Cardiac muscle cell (in vitro differentiated cells and primary cell): ENCODE data around the gene ITM2C. TPM values are rescaled to one million over a fixed set of nuclear protein-coding genes. Genes with fewer than 3 reads are reported as not detected.

Source experiments
- DNase-seq, 2 donors: peaks; one replicate each; pipeline versions ENCODE4 v3.0.0 to v3.0.0-alpha.2; 2010 to 2017; ENCODE audit warnings: low read depth in 1 of 2, low spot score in 1 of 2
- H3K27ac ChIP-seq: fragments of 200-600 bp; sonication (generic); 2 replicates; pipeline ENCODE4 v1.5.1; 2016
- H3K27me3 ChIP-seq: fragments of 200-600 bp; sonication (generic); 2 replicates; pipeline ENCODE4 v1.6.0; 2016; ENCODE audit warnings: control low read depth
- H3K36me3 ChIP-seq: fragments of 200-600 bp; sonication (generic); 2 replicates; pipeline ENCODE4 v1.5.1; 2016; ENCODE audit warnings: control low read depth
- H3K4me1 ChIP-seq: fragments of 200-600 bp; sonication (generic); 2 replicates; pipeline ENCODE4 v1.8.1; 2017; ENCODE audit warnings: low read depth, mild to moderate bottlenecking, mixed run types
- H3K4me3 ChIP-seq: fragments of 200-600 bp; sonication (generic); 2 replicates; pipeline ENCODE4 v1.5.1; 2016; ENCODE audit warnings: mild to moderate bottlenecking
- H3K9me3 ChIP-seq: fragments of 200-600 bp; sonication (generic); 2 replicates; pipeline ENCODE4 v1.5.1; 2017; ENCODE audit warnings: low read depth, mild to moderate bottlenecking, control low read depth
- polyA plus RNA-seq: library from polyadenylated mRNA; unstranded; fragments of >200 nt; fragmentation: Nextera tagmentation; extraction: Ambion mirVana; gene quantifications from 2 replicates; pipeline ENCODE4 v1.2.1, GENCODE V29; 2016
- total RNA-seq: library from RNA; depleted of rRNA; stranded (reverse); fragments of >200 nt; gene quantifications from 2 replicates; pipeline ENCODE4 v1.2.3, GENCODE V29; 2016
- TF ChIP-seq, protein P1 (sequence below): IDR thresholded peaks from 2 replicates; pipeline ENCODE4 v1.5.1; 2012; ENCODE audit warnings: low read depth, mild to moderate bottlenecking, low read length

Gene ITM2C
- total and polyA plus RNA-seq, 2 experiments from 2014 or later: 411 to 484 TPM

DNA sequence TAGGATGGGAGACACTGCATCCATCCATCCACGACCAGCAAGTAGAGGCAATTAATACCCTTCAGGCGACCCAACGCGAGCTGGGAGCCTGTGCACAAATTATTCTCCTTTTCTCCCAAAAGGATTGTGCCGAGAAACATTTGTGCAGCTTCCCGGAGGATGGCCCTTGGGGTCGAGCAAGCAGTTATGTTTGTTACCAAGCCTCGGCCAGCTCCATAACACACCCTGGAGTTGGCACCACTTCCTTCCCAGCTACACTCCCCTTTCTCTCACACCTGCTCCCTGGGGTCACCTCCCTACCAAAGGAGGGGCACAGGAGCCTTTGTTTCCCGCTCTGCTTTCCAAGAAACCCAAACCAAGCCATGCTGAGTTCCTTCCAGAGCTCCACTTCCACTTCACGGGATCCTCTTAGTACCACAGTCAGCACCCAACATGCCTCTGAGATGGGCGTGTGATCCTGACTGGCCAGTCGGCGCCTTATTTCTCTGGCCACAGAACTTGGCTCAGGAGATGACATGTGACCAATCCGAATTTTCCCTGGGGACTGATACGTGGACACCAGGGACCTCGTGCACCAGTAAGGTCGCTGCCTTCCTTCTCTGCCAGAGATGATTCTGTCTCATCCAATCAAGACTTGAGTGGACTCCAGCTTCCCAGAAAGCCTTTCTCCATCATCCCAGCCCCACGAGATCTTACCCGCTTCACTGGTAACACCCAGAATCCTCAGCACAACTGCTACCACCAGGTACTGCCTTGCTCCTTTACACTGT, 31.8 kb downstream of the ITM2C start:
- peaks cover 8% of the 10 kb centered on the region for H3K27me3 ChIP-seq
- no peak for DNase-seq
- no peaks in the 10 kb centered on the region for H3K36me3 ChIP-seq
- TF ChIP-seq, protein P1, sequence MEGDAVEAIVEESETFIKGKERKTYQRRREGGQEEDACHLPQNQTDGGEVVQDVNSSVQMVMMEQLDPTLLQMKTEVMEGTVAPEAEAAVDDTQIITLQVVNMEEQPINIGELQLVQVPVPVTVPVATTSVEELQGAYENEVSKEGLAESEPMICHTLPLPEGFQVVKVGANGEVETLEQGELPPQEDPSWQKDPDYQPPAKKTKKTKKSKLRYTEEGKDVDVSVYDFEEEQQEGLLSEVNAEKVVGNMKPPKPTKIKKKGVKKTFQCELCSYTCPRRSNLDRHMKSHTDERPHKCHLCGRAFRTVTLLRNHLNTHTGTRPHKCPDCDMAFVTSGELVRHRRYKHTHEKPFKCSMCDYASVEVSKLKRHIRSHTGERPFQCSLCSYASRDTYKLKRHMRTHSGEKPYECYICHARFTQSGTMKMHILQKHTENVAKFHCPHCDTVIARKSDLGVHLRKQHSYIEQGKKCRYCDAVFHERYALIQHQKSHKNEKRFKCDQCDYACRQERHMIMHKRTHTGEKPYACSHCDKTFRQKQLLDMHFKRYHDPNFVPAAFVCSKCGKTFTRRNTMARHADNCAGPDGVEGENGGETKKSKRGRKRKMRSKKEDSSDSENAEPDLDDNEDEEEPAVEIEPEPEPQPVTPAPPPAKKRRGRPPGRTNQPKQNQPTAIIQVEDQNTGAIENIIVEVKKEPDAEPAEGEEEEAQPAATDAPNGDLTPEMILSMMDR: no peak
- H3K4me1 ChIP-seq: peaks cover 4% of the 10 kb centered on the region
- no peaks in the 10 kb centered on the region for H3K9me3 ChIP-seq
- H3K4me3 ChIP-seq: no peak overlapping the region
- H3K27ac ChIP-seq: no peak overlapping the region

DNA sequence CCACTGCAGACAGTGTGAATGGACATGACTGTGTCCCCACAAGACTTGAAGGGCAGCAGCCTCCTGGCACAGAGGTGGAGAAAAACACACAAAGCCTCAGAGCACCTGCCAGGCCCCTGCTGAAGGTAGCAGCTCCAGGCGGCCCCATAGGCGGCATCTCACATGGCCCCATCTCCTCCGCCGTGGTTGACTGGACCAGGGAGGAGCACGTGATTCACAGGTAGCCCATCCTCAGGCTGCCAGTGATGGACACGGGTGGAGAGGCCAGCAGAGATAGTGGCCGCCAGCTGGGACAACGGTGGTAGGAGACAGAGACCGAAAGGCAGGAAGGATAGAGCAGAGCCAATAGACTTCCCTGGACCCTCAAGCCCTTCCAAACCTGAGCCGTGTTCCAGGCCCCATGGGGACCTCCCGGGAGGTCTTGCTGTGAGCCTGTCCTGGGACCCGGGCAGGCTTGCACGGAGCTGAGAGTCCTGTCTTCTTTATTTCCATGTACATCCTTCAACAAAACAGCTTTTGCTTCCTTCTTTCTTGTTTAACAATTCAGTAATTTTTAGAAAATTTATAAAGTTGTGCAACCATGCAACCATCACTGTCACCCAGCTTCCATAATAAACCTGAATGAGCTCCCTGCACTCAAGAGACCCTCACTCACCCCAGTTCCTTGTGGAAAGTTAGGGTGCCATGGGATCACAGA, 33.4 kb downstream of the ITM2C start:
- H3K36me3 ChIP-seq: no peaks in the 10 kb centered on the region
- no peak overlapping the region for H3K27ac ChIP-seq
- peaks cover 8% of the 10 kb centered on the region for H3K27me3 ChIP-seq
- H3K4me1 ChIP-seq: peaks cover 4% of the 10 kb centered on the region
- no peak overlapping the region for H3K4me3 ChIP-seq
- DNase-seq: no peak
- no peaks in the 10 kb centered on the region for H3K9me3 ChIP-seq
- TF ChIP-seq, protein P1: no peak

DNA sequence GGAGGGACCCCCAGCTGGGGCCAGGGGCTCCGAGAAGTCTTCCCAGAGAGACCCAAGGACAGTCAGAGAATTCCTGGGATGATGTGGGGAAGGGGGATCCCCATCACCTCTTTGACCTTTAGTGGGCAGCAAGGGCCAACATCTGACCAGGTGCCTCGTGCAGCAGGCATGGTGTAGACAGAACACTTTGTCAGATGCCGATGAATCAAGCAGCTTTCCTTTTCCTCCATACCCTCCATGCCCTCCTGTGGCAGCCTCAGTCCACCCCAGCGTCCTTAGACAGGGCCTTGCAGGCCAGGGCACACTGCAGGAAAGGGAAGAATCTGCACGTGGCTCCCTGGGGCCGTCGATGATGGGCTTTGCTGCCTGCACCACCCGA, 34.0 kb downstream of the ITM2C start:
- no peaks in the 10 kb centered on the region for H3K36me3 ChIP-seq
- no peak for DNase-seq
- peaks cover 8% of the 10 kb centered on the region for H3K27me3 ChIP-seq
- no peaks in the 10 kb centered on the region for H3K9me3 ChIP-seq
- no peak overlapping the region for H3K4me3 ChIP-seq
- H3K4me1 ChIP-seq: peaks cover 4% of the 10 kb centered on the region
- TF ChIP-seq, protein P1: no peak
- no peak overlapping the region for H3K27ac ChIP-seq

DNA sequence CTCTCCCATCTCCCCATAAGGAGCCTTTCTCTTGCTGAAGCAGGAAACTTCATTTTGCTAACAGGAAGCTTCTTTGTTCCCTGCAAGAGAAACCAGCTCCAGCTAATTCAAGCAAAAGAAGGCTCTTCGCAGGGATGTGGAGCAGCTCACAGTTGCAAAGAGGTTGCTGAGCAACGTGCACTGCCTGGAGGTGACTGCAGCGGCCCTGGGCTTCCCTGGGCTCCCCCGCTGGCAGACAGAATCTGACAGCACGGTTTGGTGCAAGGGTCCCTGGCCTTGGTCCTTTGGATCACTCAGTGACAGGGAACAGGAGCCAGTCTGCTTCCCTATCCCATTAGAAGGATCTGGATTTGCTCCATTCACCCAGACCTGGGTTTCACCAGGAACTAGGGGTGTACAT, 34.5 kb downstream of the ITM2C start:
- peaks cover 8% of the 10 kb centered on the region for H3K27me3 ChIP-seq
- no peak overlapping the region for H3K4me3 ChIP-seq
- H3K9me3 ChIP-seq: no peaks in the 10 kb centered on the region
- DNase-seq: peak in 1 of 2 donors; percentile 23
- H3K4me1 ChIP-seq: peaks cover 4% of the 10 kb centered on the region
- H3K36me3 ChIP-seq: no peaks in the 10 kb centered on the region
- TF ChIP-seq, protein P1: no peak
- H3K27ac ChIP-seq: no peak overlapping the region

DNA sequence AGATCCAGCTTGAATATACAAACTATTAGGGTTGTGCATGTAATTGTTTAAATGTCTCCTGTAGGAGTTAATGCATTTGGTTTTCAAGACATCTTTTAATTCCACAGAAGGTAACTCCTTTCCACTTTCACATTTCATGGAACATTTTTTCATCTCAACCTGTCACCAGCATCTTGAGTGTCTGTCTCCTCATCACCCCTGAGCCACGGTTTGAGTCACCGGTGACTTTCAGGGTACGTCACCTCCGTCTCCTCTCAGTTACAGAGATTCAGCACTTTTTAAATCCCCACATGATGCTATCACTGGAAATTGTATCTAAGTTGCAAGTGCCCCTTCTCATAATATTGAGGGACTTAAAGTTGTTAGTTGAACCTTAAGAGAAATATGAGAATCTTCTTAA, 35.0 kb downstream of the ITM2C start:
- Histone ChIP-seq H3K36me3 (no peaks in the 10 kb centered on the region), H3K4me3 (no peak overlapping the region), H3K4me1 (peaks cover 4% of the 10 kb centered on the region), H3K27me3 (peaks cover 8% of the 10 kb centered on the region), H3K9me3 (no peaks in the 10 kb centered on the region), H3K27ac (no peak overlapping the region)
- DNase-seq: no peak
- TF ChIP-seq, protein P1: no peak
